Pancreas (tissue), 10 donors: Measurements from ENCODE around the gene KLF15. TPM values are rescaled to one million over a fixed set of nuclear protein-coding genes. Genes with fewer than 3 reads are reported as not detected.

Source experiments
- ATAC-seq, 4 donors: fragments of 200-7000 bp; cut with Tn5 transposase; one replicate each; pipeline versions ENCODE4 v1.8.0 to v1.9.1; 2020; ENCODE audit warnings: mild to moderate bottlenecking in 4 of 4, moderate library complexity in 4 of 4
- DNase-seq, 6 donors: peaks; one replicate each; pipeline ENCODE4 v3.0.0-alpha.2; 2020
- FAIRE-seq: peaks from 2 replicates; lab custom pipeline; 2012; peaks lifted over from hg19 to GRCh38; lab: Jason Lieb, UNC
- H3K27ac ChIP-seq, 4 donors: fragments of 200-600 bp; sonication (generic); 1 replicate in 3 of 4; 2 replicates in 1 of 4; pipeline versions ENCODE4 v1.5.0 to v1.8.0; 2020
- H3K27me3 ChIP-seq, 4 donors: fragments of 200-600 bp; one replicate each; pipeline ENCODE4 v1.8.0; 2021
- H3K36me3 ChIP-seq, 3 donors: fragments of 200-600 bp; sonication (generic) in 1 of 3; one replicate each; pipeline versions ENCODE4 v1.5.0 to v1.8.0; 2020 to 2021
- H3K4me1 ChIP-seq, 3 donors: fragments of 200-600 bp; one replicate each; pipeline ENCODE4 v1.8.0; 2021
- H3K4me3 ChIP-seq, 4 donors: fragments of 200-600 bp; sonication (generic) in 2 of 4; one replicate each; pipeline versions ENCODE4 v1.5.0 to v1.8.0; 2020 to 2021
- H3K9me3 ChIP-seq, 4 donors: fragments of 200-600 bp; one replicate each; pipeline ENCODE4 v1.8.0; 2021
- WGBS, 2 donors: extraction: QIAGEN DNeasy Blood & Tissue Kit; methylation state at CpG; one replicate each; pipeline ENCODE4 v1.1.7; 2013; 5-methylcytosine and 5-hydroxymethylcytosine counted together
- intact Hi-C, 3 donors: fragments of 100-400 bp; cut with DNase I; formaldehyde crosslinking; loops; one replicate each; pipeline versions ENCODE4 v1.11.1 to v1.14.2; 2022
- polyA plus RNA-seq, 2 donors: library from polyadenylated mRNA; stranded (reverse); fragments of 200-250 nt; gene quantifications; one replicate each; pipeline ENCODE4 v1.2.3, GENCODE V29; 2013
- total RNA-seq, 6 donors: library from RNA; stranded (reverse); fragmentation: NEBNext Ultra II Directional in 4 of 6; extraction: Animal tissue kit (Norgen Biotek cat#: 25700) in 4 of 6; gene quantifications; one replicate each; pipeline versions ENCODE4 v1.2.1 to v1.2.4, GENCODE V29; 2021 to 2023
- TF ChIP-seq, protein P1 (sequence below), 4 donors: fragments of 200-600 bp; sonication (generic) in 3 of 4; IDR thresholded peaks; one replicate each; pipeline versions ENCODE4 v1.5.0 to v1.8.0; 2021; ENCODE audit warnings: antibody characterized with exemption in 4 of 4
- donor health status: healthy with polysubstance abuse.
- donor health status: DM: no; HTN: no; CAD: no; lungs with moderate emphysema.
- donor health status: DM: no; HTN: no; CAD: no.
- donor health status: control.
- donor health status: control.
- donor health status: Bipolar disorder and iron deficiency.
- donor health status: DM: yes; HTN: yes; CAD: no.
- donor health status: DM: no; HTN: no; CAD: no.
- donor health status: DM: no; HTN: no; CAD: no.
- donor health status: DM: yes; HTN: yes; CAD: no.

KLF15 gene
- total and polyA plus RNA-seq, 8 donors: 11.3 to 38.3 (median 26.8) TPM

DNA sequence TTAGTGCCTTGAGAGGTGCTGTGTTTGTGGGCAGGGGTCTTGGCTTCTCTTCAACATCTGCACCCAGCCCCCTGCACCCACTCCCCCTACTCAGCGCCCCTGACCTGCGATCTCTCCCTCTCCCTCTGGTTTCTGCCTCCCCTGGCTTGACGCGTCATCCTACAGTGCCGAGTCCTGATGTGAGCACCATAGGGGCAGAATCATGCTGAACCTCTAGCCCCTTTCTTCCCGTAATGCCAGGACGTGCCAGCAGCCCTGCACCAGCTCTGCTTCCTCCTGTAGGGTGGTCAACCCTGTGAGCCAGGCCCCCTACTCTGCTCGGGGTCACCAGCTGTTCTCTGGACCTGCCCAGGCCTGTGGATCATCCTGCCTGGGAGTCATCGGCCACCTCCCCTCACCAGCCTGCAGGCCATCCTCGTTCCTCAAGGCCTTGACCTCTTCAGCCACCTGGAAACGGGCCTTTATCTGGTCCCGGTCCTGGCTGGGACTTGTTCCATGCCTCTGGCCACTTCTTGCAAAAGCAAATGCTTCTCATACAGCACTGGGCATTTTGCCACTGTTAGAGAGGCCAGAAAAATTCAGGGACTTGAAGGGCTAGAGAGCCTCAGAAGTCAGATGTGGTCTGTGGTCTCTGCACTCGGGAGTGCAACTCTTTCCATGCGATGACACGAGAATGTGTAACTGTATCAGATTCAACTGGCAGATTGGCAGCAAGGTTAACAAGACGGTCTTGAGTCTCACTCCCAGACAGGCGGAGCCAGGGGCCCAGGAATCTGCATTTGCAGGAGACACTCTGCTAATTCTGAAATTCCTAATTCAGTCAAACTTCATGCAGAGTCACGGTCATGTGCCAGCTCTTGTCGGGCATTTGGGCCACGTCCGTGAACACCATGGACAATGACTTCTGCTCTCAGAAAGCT, 16.7 kb upstream of the KLF15 start:
- ATAC-seq: peak in 1 of 4 donors; percentile 9
- Histone ChIP-seq H3K36me3 (no peaks in the 10 kb centered on the region), H3K27me3 (no peaks in the 10 kb centered on the region), H3K4me3 (no peak overlapping the region), H3K27ac (no peak overlapping the region), H3K4me1 (no peaks in the 10 kb centered on the region), H3K9me3 (no peaks in the 10 kb centered on the region)
- 80 to 82% methylated on average over 21 of the region's 21 CpGs for WGBS, 2 donors
- DNase-seq: peak in 2 of 6 donors; percentile 30 to 46
- no peak for FAIRE-seq
- intact Hi-C loops: loop anchor here in 1 of 3 donors (5.0 kb wide), 1 partner anchor 112 kb away; no protein-coding TSS in a partner anchor
- TF ChIP-seq, protein P1, sequence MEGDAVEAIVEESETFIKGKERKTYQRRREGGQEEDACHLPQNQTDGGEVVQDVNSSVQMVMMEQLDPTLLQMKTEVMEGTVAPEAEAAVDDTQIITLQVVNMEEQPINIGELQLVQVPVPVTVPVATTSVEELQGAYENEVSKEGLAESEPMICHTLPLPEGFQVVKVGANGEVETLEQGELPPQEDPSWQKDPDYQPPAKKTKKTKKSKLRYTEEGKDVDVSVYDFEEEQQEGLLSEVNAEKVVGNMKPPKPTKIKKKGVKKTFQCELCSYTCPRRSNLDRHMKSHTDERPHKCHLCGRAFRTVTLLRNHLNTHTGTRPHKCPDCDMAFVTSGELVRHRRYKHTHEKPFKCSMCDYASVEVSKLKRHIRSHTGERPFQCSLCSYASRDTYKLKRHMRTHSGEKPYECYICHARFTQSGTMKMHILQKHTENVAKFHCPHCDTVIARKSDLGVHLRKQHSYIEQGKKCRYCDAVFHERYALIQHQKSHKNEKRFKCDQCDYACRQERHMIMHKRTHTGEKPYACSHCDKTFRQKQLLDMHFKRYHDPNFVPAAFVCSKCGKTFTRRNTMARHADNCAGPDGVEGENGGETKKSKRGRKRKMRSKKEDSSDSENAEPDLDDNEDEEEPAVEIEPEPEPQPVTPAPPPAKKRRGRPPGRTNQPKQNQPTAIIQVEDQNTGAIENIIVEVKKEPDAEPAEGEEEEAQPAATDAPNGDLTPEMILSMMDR (IDR thresholded peaks at IDR 0.05): no peak

DNA sequence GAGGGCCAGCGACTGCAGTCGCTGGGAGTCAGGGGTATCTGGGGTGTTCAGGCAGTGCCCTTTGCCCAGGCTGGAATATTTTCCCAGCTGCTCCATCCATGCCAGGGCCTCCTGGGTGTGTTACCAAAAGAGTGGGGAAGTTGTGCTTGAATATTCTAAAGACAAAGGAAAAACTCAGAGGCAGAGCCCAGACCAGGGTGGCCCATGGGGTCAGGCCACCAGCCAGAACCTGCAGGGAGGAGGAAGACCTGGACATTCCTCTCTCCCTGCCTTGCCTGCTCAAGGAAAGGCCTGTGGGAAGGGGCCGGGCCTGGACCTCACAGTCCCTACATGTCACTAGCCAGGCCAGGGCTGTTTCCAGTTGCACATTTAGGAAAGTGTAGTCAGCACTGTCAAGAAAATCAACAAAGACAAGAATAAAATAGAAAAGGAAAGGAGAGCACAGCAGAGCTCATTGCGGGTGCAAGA, 16.0 kb upstream of the KLF15 start:
- ATAC-seq (no peak), FAIRE-seq (no peak), DNase-seq (peak in 1 of 6 donors; percentile 28)
- Histone ChIP-seq H3K27me3 (no peaks in the 10 kb centered on the region), H3K9me3 (no peaks in the 10 kb centered on the region), H3K4me3 (no peak overlapping the region), H3K27ac (no peak overlapping the region), H3K36me3 (no peaks in the 10 kb centered on the region), H3K4me1 (peaks cover 0 to under 1% (median 0%) of the 10 kb centered on the region in 3 donors)
- WGBS, 2 donors: 95 to 98% methylated on average over 4 of the region's 4 CpGs
- TF ChIP-seq, protein P1 (IDR thresholded peaks at IDR 0.05): no peak
- intact Hi-C loops: loop anchor here in 1 of 3 donors (5.0 kb wide), 1 partner anchor 111 kb away; no protein-coding TSS in a partner anchor

DNA sequence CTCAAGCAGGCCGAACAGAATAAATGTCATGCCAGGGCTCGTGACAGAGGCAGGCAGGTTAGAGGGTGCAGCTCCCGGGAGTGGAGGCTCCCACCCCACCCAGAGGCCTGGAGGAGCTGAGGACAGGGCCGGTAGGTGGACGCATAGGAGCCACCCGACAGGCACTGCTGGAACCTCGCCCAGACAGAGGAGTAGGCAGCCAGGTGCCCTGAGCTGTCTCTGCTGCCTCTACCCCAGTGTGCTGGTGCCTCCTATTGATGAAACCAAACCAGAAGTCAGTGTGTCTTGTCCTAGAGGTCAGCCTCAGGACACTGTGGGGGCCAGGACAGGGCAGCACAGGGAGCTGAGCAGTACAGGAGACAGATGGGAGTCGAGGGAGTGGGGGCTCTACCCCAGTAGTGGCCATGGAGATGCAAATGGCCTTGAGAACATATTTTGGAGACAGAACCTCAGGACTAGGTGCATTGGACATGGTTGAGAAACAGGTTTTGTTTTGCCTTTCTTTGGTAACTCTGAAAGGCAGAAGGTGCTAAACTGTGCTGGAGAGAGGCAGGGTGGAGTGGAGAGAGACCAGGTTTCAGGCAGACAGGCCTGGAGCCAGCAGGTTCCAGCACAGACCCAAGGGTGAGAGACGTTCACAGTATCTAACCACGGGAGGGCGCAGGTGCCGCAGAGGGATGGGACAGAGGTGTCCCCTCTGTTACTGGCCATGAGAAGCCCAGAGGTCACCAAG, 15.4 kb upstream of the KLF15 start:
- intact Hi-C loops: loop anchor here in 1 of 3 donors (5.0 kb wide), 1 partner anchor 110 kb away; no protein-coding TSS in a partner anchor

DNA sequence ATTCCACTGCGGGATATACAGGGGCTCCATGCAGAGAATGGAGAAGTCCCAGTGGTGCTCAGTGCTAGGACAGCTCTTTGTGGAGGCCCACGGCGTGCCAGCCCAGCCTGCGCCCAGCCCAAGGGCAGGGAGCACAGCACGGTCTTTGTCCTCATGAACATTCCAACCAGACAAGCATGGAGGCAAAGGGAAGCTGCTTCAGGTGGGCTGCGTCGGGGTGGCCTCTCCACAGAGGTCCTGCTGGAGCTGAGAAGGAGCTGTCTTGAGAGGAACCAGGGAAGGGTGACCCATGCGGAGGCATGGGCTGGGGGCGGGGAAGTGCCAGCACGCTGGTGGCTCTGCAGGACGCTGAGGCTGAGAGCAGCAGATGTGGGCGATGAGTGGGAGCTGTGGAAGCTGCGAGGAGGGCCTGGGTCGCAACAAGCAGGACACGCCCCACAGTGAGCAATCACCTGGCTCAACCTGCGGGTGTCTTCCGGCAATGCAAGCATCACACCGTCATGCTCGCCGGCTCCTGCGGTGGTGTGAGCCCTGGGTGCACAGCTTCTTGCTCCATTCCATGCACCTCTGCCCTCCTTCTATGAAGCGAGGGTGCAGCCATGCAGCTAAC, 14.0 kb upstream of the KLF15 start:
- 90% methylated on average over 19 to 22 of the region's 22 CpGs for WGBS, 2 donors
- Histone ChIP-seq H3K36me3 (no peaks in the 10 kb centered on the region), H3K27me3 (no peaks in the 10 kb centered on the region), H3K9me3 (no peaks in the 10 kb centered on the region), H3K4me3 (no peak overlapping the region), H3K27ac (no peak overlapping the region), H3K4me1 (peaks cover 7 to 15% (median 11%) of the 10 kb centered on the region in 3 donors)
- TF ChIP-seq, protein P1 (IDR thresholded peaks at IDR 0.05): no peak
- FAIRE-seq (no peak), DNase-seq (peak in 2 of 6 donors; percentile 29 to 43), ATAC-seq (no peak)
- intact Hi-C loops: loop anchor here in 1 of 3 donors (5.0 kb wide), 1 partner anchor 109 kb away; no protein-coding TSS in a partner anchor

More for the DNA sequence above, 15.4 kb upstream of the KLF15 start:
- peak in 3 of 4 donors; percentile 42 to 84 (median 43) for ATAC-seq
- WGBS, 2 donors: 59 to 61% methylated on average over 12 of the region's 12 CpGs
- Histone ChIP-seq H3K27me3 (no peaks in the 10 kb centered on the region), H3K9me3 (no peaks in the 10 kb centered on the region), H3K4me1 (peaks cover 0 to 7% (median 2%) of the 10 kb centered on the region in 3 donors), H3K36me3 (no peaks in the 10 kb centered on the region), H3K4me3 (no peak overlapping the region), H3K27ac (no peak overlapping the region)
- FAIRE-seq: no peak
- DNase-seq: peak in 3 of 6 donors; percentile 42 to 63 (median 47)
- TF ChIP-seq, protein P1 (IDR thresholded peaks at IDR 0.05): no peak
